NT2/D1 (cell line): ENCODE data around the gene CALB2.

Experiments used
- SUZ12 ChIP-seq: IDR thresholded peaks from 2 replicates; pipeline ENCODE4 v1.6.1; 2011; ENCODE audit not compliant: insufficient read length, insufficient read depth; ENCODE audit errors: extremely low read depth
- YY1 ChIP-seq: IDR thresholded peaks from 2 replicates; pipeline ENCODE4 v1.6.1; 2011; ENCODE audit not compliant: insufficient read length, insufficient read depth
- ZNF274 ChIP-seq: IDR thresholded peaks from 2 replicates; pipeline ENCODE4 v1.6.1; 2011; ENCODE audit warnings: mild to moderate bottlenecking, low read depth, low read length

DNA sequence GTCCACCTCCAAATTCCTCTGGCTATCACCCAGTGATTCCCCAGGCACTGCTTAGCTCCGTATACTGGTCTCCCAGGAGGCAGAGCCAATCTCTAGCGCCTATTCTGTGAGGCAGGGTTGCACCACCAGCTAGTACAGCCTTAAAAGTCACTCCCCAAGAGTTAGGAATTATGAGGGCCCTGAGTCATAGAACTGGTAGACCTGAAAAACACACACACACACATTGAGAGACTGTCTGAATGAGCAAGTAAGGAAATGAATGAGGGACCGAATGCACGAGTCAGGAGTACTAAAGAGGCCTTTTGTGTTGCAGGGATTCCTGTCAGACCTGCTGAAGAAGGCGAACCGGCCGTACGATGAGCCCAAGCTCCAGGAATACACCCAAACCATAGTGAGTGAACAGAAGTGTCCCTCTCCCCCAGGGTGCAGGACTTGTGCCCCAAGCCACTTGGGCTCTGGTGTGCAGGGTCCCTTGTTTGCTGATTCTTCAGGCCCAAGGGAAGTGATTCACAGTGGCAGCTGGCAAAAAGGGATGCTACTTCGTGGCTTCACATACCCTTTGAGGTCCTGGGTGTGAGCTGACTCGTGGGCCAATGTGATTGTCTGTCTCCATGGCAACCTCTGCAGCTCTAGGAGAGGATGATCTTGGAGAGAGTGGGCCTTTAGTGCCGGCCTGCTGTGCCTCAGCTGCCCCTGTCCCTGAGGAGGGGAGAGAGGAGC is 24.7 kb downstream of the CALB2 start:
- no peak for TF ChIP-seq YY1
- TF ChIP-seq ZNF274 = no peak
- no peak for TF ChIP-seq SUZ12
